Measurements from ENCODE around the gene NQO2. TPM values are rescaled to one million over a fixed set of nuclear protein-coding genes. Genes with fewer than 3 reads are reported as not detected.

Gene NQO2, protein sequence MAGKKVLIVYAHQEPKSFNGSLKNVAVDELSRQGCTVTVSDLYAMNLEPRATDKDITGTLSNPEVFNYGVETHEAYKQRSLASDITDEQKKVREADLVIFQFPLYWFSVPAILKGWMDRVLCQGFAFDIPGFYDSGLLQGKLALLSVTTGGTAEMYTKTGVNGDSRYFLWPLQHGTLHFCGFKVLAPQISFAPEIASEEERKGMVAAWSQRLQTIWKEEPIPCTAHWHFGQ
- total RNA-seq (2014; rRNA removed; shearing (Covaris generic); ENCODE audit: low replicate concordance) = 5.5 and 9.1 TPM in 2 replicates

DNA sequence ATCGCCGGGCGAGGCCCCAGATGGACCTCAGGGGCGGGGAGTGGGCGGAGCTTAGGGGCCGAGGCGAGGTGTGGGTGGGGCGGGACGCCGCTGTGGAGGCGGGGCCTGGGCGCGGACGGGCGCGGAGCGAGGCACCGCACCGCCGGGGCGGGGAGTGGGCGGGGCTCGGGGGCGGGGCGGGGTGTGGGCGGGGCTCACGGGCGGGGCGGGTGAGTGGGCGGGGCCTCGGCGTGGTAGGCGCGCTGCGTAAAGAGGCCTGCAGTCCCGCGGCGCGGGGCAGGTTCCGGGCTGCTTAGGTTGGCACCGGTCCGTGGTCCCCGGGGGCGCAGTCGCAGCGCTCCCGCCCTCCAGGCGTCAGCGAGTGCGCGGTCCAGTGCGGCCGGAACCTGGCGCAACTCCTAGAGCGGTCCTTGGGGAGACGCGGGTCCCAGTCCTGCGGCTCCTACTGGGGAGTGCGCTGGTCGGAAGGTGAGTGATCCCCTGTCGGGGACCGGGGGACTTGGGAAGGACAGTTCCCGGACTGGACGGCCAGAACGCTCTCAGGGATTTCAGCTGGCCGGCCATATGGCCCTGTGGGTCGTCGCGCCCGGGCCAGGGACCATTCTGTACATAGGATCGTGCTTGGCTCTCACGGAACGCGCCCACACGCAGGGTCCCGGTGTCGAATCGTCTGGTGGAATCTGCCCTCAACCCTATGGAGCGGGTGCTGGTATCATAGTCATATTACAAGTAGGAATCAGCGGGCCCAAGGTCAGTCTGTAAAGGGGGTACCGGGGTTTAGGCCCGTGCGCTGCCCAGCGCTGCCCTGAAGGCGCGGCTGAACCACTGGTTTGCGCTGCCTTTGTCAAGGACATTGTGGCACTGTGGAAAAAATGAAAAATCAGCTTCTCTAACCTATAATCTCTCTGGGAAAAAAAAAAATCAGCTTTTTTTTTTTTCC lies at the start of gene NQO2:
TSS of gene NQO2 (plus strand) at position 277 of the 940 bp plus-strand sequence. CDS start 6,659 bp downstream, outside the sequence.
- no peaks in the 10 kb centered on the region for H3K9me3 ChIP-seq (ENCODE audit: low read length)
- peak; percentile 94 for DNase-seq

DNA sequence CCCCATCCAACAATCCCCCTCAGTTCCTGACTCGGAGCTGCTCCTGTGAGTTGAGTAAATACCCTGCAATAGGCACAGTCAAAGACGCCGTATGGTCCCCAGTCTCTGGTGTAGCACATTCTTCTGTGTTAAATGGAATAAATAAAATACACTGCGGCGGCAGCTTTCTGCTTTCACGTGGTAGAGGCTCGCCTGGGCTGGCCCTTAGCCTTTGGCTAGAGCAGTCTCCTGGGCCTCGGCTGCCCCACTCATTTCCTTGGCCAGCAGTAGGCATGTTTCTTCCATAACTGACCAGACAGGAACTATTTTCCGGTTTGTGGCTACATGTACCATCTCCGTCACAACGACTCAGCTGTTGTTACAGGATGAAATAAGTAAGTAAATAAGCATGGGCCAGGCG lies 49.0 kb upstream of the NQO2 start:
- Histone ChIP-seq H3K79me2 (ENCODE audit: low read length) (no peaks in the 10 kb centered on the region), H3K4me2 (ENCODE audit: low read depth, low read length, poor library complexity, severe bottlenecking) (no peak overlapping the region), H3K9me3 (ENCODE audit: low read length) (no peaks in the 10 kb centered on the region), H3K4me1 (ENCODE audit: low read length) (peaks cover 19% of the 10 kb centered on the region), H2AFZ (ENCODE audit: low read length) (no peak overlapping the region), H3K27me3 (ENCODE audit: low read length) (no peaks in the 10 kb centered on the region), H3K9me2 (replicated peaks; ENCODE audit: insufficient read depth, low read length) (no peaks in the 10 kb centered on the region), H3K9ac (ENCODE audit: low read length) (no peak overlapping the region), H3K4me3 (ENCODE audit: low read length) (no peak overlapping the region), H3K36me3 (ENCODE audit: insufficient read depth, low read length) (no peaks in the 10 kb centered on the region), H3K27ac (ENCODE audit: low read length) (no peak overlapping the region), H4K20me1 (ENCODE audit: insufficient read depth, low read depth, low read length) (no peaks in the 10 kb centered on the region)
- no peak for DNase-seq

More for the DNA sequence above, at the start of gene NQO2:
- H3K4me2 ChIP-seq (ENCODE audit: low read depth, low read length, poor library complexity, severe bottlenecking) = peak within 1 kb of the TSS; percentile 80
- no peaks in the 10 kb centered on the region for H3K9me2 ChIP-seq (replicated peaks; ENCODE audit: insufficient read depth, low read length)
- no peaks in the 10 kb centered on the region for H3K36me3 ChIP-seq (ENCODE audit: insufficient read depth, low read length)
- peak within 1 kb of the TSS; percentile 96 for H3K4me3 ChIP-seq (ENCODE audit: low read length)
- no peak within 1 kb of the TSS for H3K27ac ChIP-seq (ENCODE audit: low read length)
- peak within 1 kb of the TSS; percentile 85 for H3K9ac ChIP-seq (ENCODE audit: low read length)
- H3K4me1 ChIP-seq (ENCODE audit: low read length) = peaks cover 26% of the 10 kb centered on the region
- H4K20me1 ChIP-seq (ENCODE audit: insufficient read depth, low read depth, low read length) = no peaks in the 10 kb centered on the region
- H2AFZ ChIP-seq (ENCODE audit: low read length) = peak within 1 kb of the TSS; percentile 97
- H3K27me3 ChIP-seq (ENCODE audit: low read length) = no peaks in the 10 kb centered on the region
- no peaks in the 10 kb centered on the region for H3K79me2 ChIP-seq (ENCODE audit: low read length)

DNA sequence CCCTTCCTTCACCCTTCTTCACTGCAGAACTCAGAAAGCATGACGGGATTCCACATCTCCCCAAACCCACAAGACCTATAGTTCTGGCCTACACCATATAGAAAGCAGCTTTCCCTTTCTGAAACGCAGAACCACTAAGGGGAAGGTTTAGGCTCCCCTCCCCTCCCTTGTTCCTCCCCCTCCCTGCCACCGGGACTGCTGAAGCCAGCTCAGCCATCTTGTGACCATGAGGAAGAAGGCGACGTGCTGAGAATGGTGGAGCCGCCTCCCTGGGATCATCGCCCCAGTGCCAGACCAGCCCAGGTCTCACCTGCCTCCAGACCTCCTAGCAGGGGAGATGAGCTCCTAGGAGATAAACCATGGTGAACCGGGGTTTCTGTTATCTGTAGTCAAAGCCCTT lies 48.0 kb upstream of the NQO2 start:
- Histone ChIP-seq H3K4me2 (ENCODE audit: low read depth, low read length, poor library complexity, severe bottlenecking) (no peak overlapping the region), H4K20me1 (ENCODE audit: insufficient read depth, low read depth, low read length) (no peaks in the 10 kb centered on the region), H3K4me3 (ENCODE audit: low read length) (no peak overlapping the region), H3K36me3 (ENCODE audit: insufficient read depth, low read length) (no peaks in the 10 kb centered on the region), H3K27me3 (ENCODE audit: low read length) (no peaks in the 10 kb centered on the region), H3K9me2 (replicated peaks; ENCODE audit: insufficient read depth, low read length) (no peaks in the 10 kb centered on the region), H3K27ac (ENCODE audit: low read length) (no peak overlapping the region), H3K9me3 (ENCODE audit: low read length) (no peaks in the 10 kb centered on the region), H3K9ac (ENCODE audit: low read length) (no peak overlapping the region), H3K79me2 (ENCODE audit: low read length) (no peaks in the 10 kb centered on the region), H3K4me1 (ENCODE audit: low read length) (peaks cover 12% of the 10 kb centered on the region), H2AFZ (ENCODE audit: low read length) (no peak overlapping the region)
- no peak for DNase-seq

DNA sequence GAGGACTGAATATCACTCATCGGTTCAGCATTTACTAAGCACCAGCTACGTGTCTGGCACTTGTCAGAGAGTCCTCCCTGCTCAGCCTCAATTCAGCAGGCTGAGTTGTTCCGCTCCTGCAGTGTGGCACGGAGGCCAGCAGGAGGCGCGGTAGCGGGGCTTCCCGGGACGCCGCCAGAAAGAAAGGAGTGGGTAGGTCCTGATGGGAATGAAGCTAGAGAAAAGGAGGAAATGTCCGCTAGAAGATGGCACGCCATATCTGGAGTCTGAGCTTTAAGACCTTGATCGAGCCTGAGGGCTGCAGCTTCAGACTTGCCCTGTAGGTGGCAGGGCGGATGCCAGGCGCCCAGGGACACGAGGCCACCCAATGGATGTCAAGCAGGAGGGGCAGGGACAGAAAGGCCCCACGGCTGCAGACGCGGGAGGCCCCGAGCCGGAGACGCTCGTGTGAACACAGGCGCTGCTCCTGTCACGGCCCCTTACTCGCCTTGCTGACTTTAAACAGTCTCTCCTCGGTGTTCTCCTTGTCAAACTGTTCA lies 47.1 kb upstream of the NQO2 start:
- H3K4me3 ChIP-seq (ENCODE audit: low read length) = peak overlapping the region; percentile 53; the same call in 1 of the 2 replicates
- H3K4me2 ChIP-seq (ENCODE audit: low read depth, low read length, poor library complexity, severe bottlenecking) = peak overlapping the region; percentile 64
- DNase-seq = peak; percentile 89
- no peaks in the 10 kb centered on the region for H3K9me2 ChIP-seq (replicated peaks; ENCODE audit: insufficient read depth, low read length)
- H4K20me1 ChIP-seq (ENCODE audit: insufficient read depth, low read depth, low read length) = no peaks in the 10 kb centered on the region
- no peaks in the 10 kb centered on the region for H3K27me3 ChIP-seq (ENCODE audit: low read length)
- no peak overlapping the region for H3K27ac ChIP-seq (ENCODE audit: low read length)
- no peaks in the 10 kb centered on the region for H3K9me3 ChIP-seq (ENCODE audit: low read length)
- peaks cover 12% of the 10 kb centered on the region for H3K4me1 ChIP-seq (ENCODE audit: low read length)
- H2AFZ ChIP-seq (ENCODE audit: low read length) = peak overlapping the region; percentile 93; the same call in 1 of the 2 replicates
- no peaks in the 10 kb centered on the region for H3K79me2 ChIP-seq (ENCODE audit: low read length)
- no peaks in the 10 kb centered on the region for H3K36me3 ChIP-seq (ENCODE audit: insufficient read depth, low read length)
- peak overlapping the region; percentile 53 for H3K9ac ChIP-seq (ENCODE audit: low read length)

DNA sequence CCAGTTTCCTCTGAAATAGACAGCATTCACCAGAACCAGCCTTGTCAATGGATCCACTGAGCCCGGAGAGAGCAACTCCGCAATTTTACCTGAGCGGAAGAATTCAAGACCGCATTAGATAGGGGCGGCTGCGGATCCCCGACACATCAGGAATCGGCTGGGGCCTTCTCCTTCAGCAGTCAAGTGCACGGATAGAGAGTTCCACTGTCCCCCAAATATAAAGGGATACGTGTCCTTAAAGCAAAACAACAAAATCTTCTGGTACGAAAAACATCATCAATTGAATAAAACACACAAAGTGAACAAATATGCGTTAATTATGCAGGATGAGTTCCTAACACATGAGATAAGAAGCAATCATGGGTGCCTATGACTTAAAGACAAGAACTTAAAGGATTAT lies 46.6 kb upstream of the NQO2 start:
- H3K36me3 ChIP-seq (ENCODE audit: insufficient read depth, low read length) = no peaks in the 10 kb centered on the region
- no peaks in the 10 kb centered on the region for H3K9me2 ChIP-seq (replicated peaks; ENCODE audit: insufficient read depth, low read length)
- DNase-seq = no peak
- no peak overlapping the region for H3K27ac ChIP-seq (ENCODE audit: low read length)
- H3K27me3 ChIP-seq (ENCODE audit: low read length) = no peaks in the 10 kb centered on the region
- peaks cover 12% of the 10 kb centered on the region for H3K4me1 ChIP-seq (ENCODE audit: low read length)
- no peak overlapping the region; the same call in 1 of the 2 replicates for H3K4me3 ChIP-seq (ENCODE audit: low read length)
- peak overlapping the region; percentile 93; the same call in 1 of the 2 replicates for H2AFZ ChIP-seq (ENCODE audit: low read length)
- no peaks in the 10 kb centered on the region for H3K79me2 ChIP-seq (ENCODE audit: low read length)
- no peaks in the 10 kb centered on the region for H3K9me3 ChIP-seq (ENCODE audit: low read length)
- H3K4me2 ChIP-seq (ENCODE audit: low read depth, low read length, poor library complexity, severe bottlenecking) = peak overlapping the region; percentile 64
- peak overlapping the region; percentile 53 for H3K9ac ChIP-seq (ENCODE audit: low read length)
- H4K20me1 ChIP-seq (ENCODE audit: insufficient read depth, low read depth, low read length) = no peaks in the 10 kb centered on the region

DNA sequence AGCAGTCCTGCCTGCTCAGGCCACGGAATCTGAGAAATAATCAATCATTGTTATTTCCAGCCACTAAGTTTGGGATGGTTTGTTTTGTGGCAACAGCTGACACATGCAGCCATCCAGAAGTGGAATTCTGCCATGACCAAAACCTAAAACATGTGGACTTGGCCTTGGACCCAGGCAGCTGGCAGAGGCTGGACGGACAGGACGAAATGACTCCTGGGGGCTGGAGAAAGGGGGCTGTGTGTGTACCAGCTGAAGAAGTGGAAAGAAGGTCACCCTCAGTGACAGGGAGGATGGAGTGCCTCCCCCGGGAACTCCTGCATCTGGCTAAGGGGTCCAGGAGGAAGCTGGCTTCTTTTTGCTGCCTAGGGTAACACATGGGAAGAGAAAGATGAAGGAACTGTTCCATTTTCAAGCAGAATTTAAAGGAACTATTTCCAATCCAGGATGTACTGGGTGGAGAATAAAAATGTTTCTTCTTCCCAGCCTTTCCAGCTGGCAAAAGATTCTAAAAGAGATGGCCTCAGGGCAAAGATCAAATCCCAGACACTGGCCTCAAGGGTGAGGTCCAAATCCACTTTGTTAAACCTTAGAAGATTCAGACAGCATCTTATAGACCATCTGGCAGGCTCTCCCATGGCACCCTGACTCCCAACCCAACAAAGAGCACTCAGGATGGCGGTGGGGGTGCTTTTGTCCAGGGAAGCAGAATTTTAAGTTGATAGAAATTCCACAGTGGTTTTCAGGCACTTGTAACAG lies 42.6 kb upstream of the NQO2 start:
- peaks cover 13% of the 10 kb centered on the region for H3K4me1 ChIP-seq (ENCODE audit: low read length)
- H3K36me3 ChIP-seq (ENCODE audit: insufficient read depth, low read length) = no peaks in the 10 kb centered on the region
- H3K27ac ChIP-seq (ENCODE audit: low read length) = no peak overlapping the region
- no peaks in the 10 kb centered on the region for H3K9me2 ChIP-seq (replicated peaks; ENCODE audit: insufficient read depth, low read length)
- no peaks in the 10 kb centered on the region for H3K79me2 ChIP-seq (ENCODE audit: low read length)
- H3K4me3 ChIP-seq (ENCODE audit: low read length) = no peak overlapping the region
- DNase-seq = no peak
- H4K20me1 ChIP-seq (ENCODE audit: insufficient read depth, low read depth, low read length) = no peaks in the 10 kb centered on the region
- H3K9me3 ChIP-seq (ENCODE audit: low read length) = no peaks in the 10 kb centered on the region
- no peak overlapping the region for H2AFZ ChIP-seq (ENCODE audit: low read length)
- no peaks in the 10 kb centered on the region for H3K27me3 ChIP-seq (ENCODE audit: low read length)
- no peak overlapping the region for H3K9ac ChIP-seq (ENCODE audit: low read length)
- H3K4me2 ChIP-seq (ENCODE audit: low read depth, low read length, poor library complexity, severe bottlenecking) = no peak overlapping the region

DNA sequence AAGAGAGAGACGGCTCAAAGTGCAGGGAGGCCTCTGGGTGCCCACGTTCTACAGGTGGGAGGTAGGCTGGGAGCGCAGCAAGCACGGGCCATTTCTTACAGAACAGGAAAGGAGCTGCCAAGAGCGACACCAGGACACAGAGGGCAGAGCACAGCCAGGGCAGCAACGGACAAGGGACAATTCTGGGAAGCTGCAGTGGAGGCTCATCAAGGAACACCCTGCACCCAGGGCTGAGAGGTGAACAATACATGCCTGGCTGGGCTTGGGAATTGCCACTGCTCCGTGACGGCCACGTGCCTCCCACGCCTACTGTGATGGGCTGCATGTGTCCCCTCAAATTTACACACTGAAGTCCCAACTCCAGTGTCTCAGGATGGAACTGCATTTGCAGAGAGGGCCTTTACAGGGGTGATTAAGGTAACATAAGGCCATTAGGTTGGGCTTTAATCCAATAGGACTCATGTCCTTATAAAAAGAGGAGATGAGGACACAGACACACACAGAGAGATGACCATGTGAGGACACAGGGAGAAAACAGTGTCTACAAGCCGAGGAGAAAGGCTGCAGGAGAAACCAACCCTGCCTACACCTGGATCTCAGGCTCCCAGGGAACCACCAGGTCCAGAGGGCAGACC lies 41.9 kb upstream of the NQO2 start:
- Histone ChIP-seq H3K27ac (ENCODE audit: low read length) (no peak overlapping the region), H3K79me2 (ENCODE audit: low read length) (no peaks in the 10 kb centered on the region), H4K20me1 (ENCODE audit: insufficient read depth, low read depth, low read length) (no peaks in the 10 kb centered on the region), H3K27me3 (ENCODE audit: low read length) (no peaks in the 10 kb centered on the region), H3K9me3 (ENCODE audit: low read length) (no peaks in the 10 kb centered on the region), H3K4me2 (ENCODE audit: low read depth, low read length, poor library complexity, severe bottlenecking) (no peak overlapping the region), H3K4me1 (ENCODE audit: low read length) (peaks cover 6% of the 10 kb centered on the region), H3K9me2 (replicated peaks; ENCODE audit: insufficient read depth, low read length) (no peaks in the 10 kb centered on the region), H3K4me3 (ENCODE audit: low read length) (no peak overlapping the region), H3K9ac (ENCODE audit: low read length) (no peak overlapping the region), H2AFZ (ENCODE audit: low read length) (no peak overlapping the region), H3K36me3 (ENCODE audit: insufficient read depth, low read length) (no peaks in the 10 kb centered on the region)
- no peak for DNase-seq
